Fibroblast of upper back skin (primary cell): Measurements from ENCODE around the gene TTC9B.
A peak's percentile ranks its signal among the peaks of the same experiment; 100 is the strongest.

ENCODE experiments used
- DNase-seq: peaks from one replicate; pipeline ENCODE4 v3.0.0-alpha.2; 2013

The TTC9B gene

GRCh38 chr19:40247735-40248262 is 29.6 kb upstream of the TTC9B start:
- DNase-seq = no peak

GRCh38 chr19:40247178-40247577 is 29.0 kb upstream of the TTC9B start:
- DNase-seq = no peak

- DNase-seq = no peak
Observed at GRCh38 chr19:40246292-40247073, 28.3 kb upstream of the TTC9B start.

- no peak for DNase-seq
Observed at GRCh38 chr19:40245506-40246128, 27.4 kb upstream of the TTC9B start.

- DNase-seq = peak; percentile 11
Observed at GRCh38 chr19:40244579-40245317, 26.6 kb upstream of the TTC9B start.

GRCh38 chr19:40243181-40243580 is 25.0 kb upstream of the TTC9B start:
- DNase-seq = no peak

- DNase-seq = no peak
Observed at GRCh38 chr19:40242480-40242879, 24.3 kb upstream of the TTC9B start.

- DNase-seq = no peak
Observed at GRCh38 chr19:40241809-40242384, 23.7 kb upstream of the TTC9B start.

- no peak for DNase-seq
Observed at GRCh38 chr19:40241125-40241808, 23.1 kb upstream of the TTC9B start.

- no peak for DNase-seq
Observed at GRCh38 chr19:40240332-40240731, 22.1 kb upstream of the TTC9B start.

- no peak for DNase-seq
Observed at GRCh38 chr19:40239415-40240226, 21.4 kb upstream of the TTC9B start.

GRCh38 chr19:40238775-40239174 is 20.6 kb upstream of the TTC9B start:
- DNase-seq = no peak

- no peak for DNase-seq
Observed at GRCh38 chr19:40237791-40238190, 19.6 kb upstream of the TTC9B start.

- DNase-seq = no peak
Observed at GRCh38 chr19:40236366-40236765, 18.2 kb upstream of the TTC9B start.

GRCh38 chr19:40236026-40236355 is 17.8 kb upstream of the TTC9B start:
- no peak for DNase-seq

GRCh38 chr19:40235238-40236025 is 17.2 kb upstream of the TTC9B start:
- DNase-seq = no peak

GRCh38 chr19:40234429-40235237 is 16.4 kb upstream of the TTC9B start:
- DNase-seq = no peak

GRCh38 chr19:40233811-40234389 is 15.7 kb upstream of the TTC9B start:
- no peak for DNase-seq

GRCh38 chr19:40232949-40233810 is 15.0 kb upstream of the TTC9B start:
- no peak for DNase-seq
